ENCODE results near the gene ARRDC1. TPM values are rescaled to one million over a fixed set of nuclear protein-coding genes. Genes with fewer than 3 reads are reported as not detected.
"Not testable (repeated sequence)": the region's sequence is repeated elsewhere in the genome, so short reads cannot be mapped to it uniquely, and the experiment has no call there.

ARRDC1 gene
- total RNA-seq, 2 experiments from 2014 or later = 31.2 to 35.1 TPM

- ChIA-PET POLR2A (no interaction called here), CTCF (interaction anchor here (0.6 kb wide), 1 partner anchor 28 kb away, joined by 3 read pairs; the partner anchor contains the start of gene DPH7)
These were observed 1.2 kb downstream of the ARRDC1 start for GRCh38 chr9:137606734-137607138.

- ChIA-PET CTCF (interaction anchor here (0.6 kb wide), 1 partner anchor 28 kb away, joined by 3 read pairs; the partner anchor contains the start of gene DPH7), POLR2A (no interaction called here)
These were observed 1.8 kb downstream of the ARRDC1 start for GRCh38 chr9:137607141-137607857.

GRCh38 chr9:137610944-137611343 is 5.5 kb downstream of the ARRDC1 start:
- CTCF ChIA-PET = no interaction called here
- POLR2A ChIA-PET = no interaction called here

GRCh38 chr9:137611623-137612609 is 6.4 kb downstream of the ARRDC1 start:
- ChIA-PET POLR2A (no interaction called here), CTCF (no interaction called here)

- ChIA-PET CTCF (no interaction called here), POLR2A (no interaction called here)
These were observed 7.3 kb downstream of the ARRDC1 start for GRCh38 chr9:137612741-137613142.

- ChIA-PET CTCF (interaction anchor here (0.5 kb wide), 1 partner anchor 236 kb away, joined by 6 read pairs; no protein-coding TSS in a partner anchor), POLR2A (interaction anchor here (0.6 kb wide), 1 partner anchor 17 kb away, joined by 3 read pairs; no protein-coding TSS in a partner anchor)
These were observed 7.8 kb downstream of the ARRDC1 start for GRCh38 chr9:137613259-137613658.

GRCh38 chr9:137613738-137614523 is 8.4 kb downstream of the ARRDC1 start:
- POLR2A ChIA-PET = interaction anchor here (0.6 kb wide), 1 partner anchor 17 kb away, joined by 3 read pairs; no protein-coding TSS in a partner anchor
- CTCF ChIA-PET = no interaction called here

- POLR2A ChIA-PET = no interaction called here
- CTCF ChIA-PET = no interaction called here
These were observed 9.3 kb downstream of the ARRDC1 start for GRCh38 chr9:137614631-137615386.

GRCh38 chr9:137615387-137615871 is 9.9 kb downstream of the ARRDC1 start:
- ChIA-PET CTCF (no interaction called here), POLR2A (no interaction called here)

GRCh38 chr9:137618105-137619067 is 12.9 kb downstream of the ARRDC1 start, which contains the start of gene EHMT1:
TSS of gene EHMT1 (plus strand) at chr9:137619005. CDS start at chr9:137619029, 24 bp downstream.
- POLR2A ChIA-PET = interaction anchor here (0.6 to 1.6 kb wide), 4 partner anchors 10 to 39 kb away, joined by 3 to 8 read pairs (median 5); partner anchors contain the start of genes ARRDC1 and ZMYND19
- CTCF ChIA-PET = no interaction called here

GRCh38 chr9:137619240-137620047 is 14.0 kb downstream of the ARRDC1 start:
- ChIA-PET POLR2A (interaction anchor here (0.6 to 1.6 kb wide), 4 partner anchors 14 to 40 kb away, joined by 3 to 8 read pairs (median 5); partner anchors contain the start of genes ARRDC1 and ZMYND19), CTCF (interaction anchor here (0.6 kb wide), 1 partner anchor 44 kb away, joined by 3 read pairs; no protein-coding TSS in a partner anchor)

GRCh38 chr9:137620048-137620405 is 14.5 kb downstream of the ARRDC1 start:
- ChIA-PET CTCF (interaction anchor here (0.6 kb wide), 1 partner anchor 44 kb away, joined by 3 read pairs; no protein-coding TSS in a partner anchor), POLR2A (no interaction called here)

GRCh38 chr9:137620581-137620980 is 15.1 kb downstream of the ARRDC1 start:
- POLR2A ChIA-PET = no interaction called here
- CTCF ChIA-PET = no interaction called here

GRCh38 chr9:137621131-137621757 is 15.8 kb downstream of the ARRDC1 start:
- CTCF ChIA-PET = no interaction called here
- POLR2A ChIA-PET = no interaction called here

GRCh38 chr9:137622211-137622610 is 16.7 kb downstream of the ARRDC1 start:
- POLR2A ChIA-PET = not testable (repeated sequence)
- CTCF ChIA-PET = interaction anchor here (1.2 kb wide), 1 partner anchor 51 kb away, joined by 4 read pairs; no protein-coding TSS in a partner anchor

- CTCF ChIA-PET = interaction anchor here (0.7 kb wide), 1 partner anchor 108 kb away, joined by 4 read pairs; no protein-coding TSS in a partner anchor
- POLR2A ChIA-PET = interaction anchor here (0.6 to 0.7 kb wide), 2 partner anchors 34 to 497 kb away, joined by 4 to 7 read pairs; no protein-coding TSS in a partner anchor
These were observed 21.0 kb downstream of the ARRDC1 start for GRCh38 chr9:137626464-137626863.

All from activated CD8-positive, alpha-beta memory T cell treated with anti-CD3 and anti-CD28 coated beads for 36 hours (primary cell).